MCF 10A (cell line): ENCODE data around the gene HSDL2. TPM values are rescaled to one million over a fixed set of nuclear protein-coding genes. Genes with fewer than 3 reads are reported as not detected.

Experiments used
- BruUV-seq: library from RNA; stranded (reverse); fragments of 400-500 nt; replicated peaks from 2 replicates; lab custom pipeline; 2021; lab: Mats Ljungman, UMichigan
- CTCF ChIA-PET: fragments of 300-600 bp; sonication (Branson Sonifier 250); formaldehyde crosslinking; extraction: SDS; loops from one replicate; lab custom pipeline; 2021; ENCODE audit warnings: antibody characterized with exemption, inconsistent platforms; lab: Yijun Ruan, JAX
- POLR2A ChIA-PET: fragments of 300-600, 350-650 bp; sonication (Branson Sonifier 250); formaldehyde crosslinking; extraction: SDS; loops from one replicate; lab custom pipeline; 2020; ENCODE audit warnings: antibody characterized with exemption, inconsistent platforms; lab: Yijun Ruan, JAX
- DNase-seq: peaks from one replicate; pipeline ENCODE4 v3.0.0-alpha.2; 2018; ENCODE audit not compliant: unreplicated experiment
- H3K27ac Mint-ChIP-seq: one replicate; pipeline ENCODE4 v1.8.0; 2022; ENCODE audit warnings: mild to moderate bottlenecking, low read depth, mixed read lengths; ENCODE audit not compliant: unreplicated experiment
- H3K27me3 Mint-ChIP-seq: one replicate; pipeline ENCODE4 v1.8.0; 2022; ENCODE audit warnings: mixed read lengths; ENCODE audit not compliant: insufficient read depth, unreplicated experiment
- H3K36me3 Mint-ChIP-seq: one replicate; pipeline ENCODE4 v1.8.0; 2022; ENCODE audit warnings: mild to moderate bottlenecking, moderate library complexity, mixed read lengths; ENCODE audit not compliant: insufficient read depth, unreplicated experiment
- H3K4me1 Mint-ChIP-seq: one replicate; pipeline ENCODE4 v1.8.0; 2022; ENCODE audit warnings: mixed read lengths; ENCODE audit not compliant: insufficient read depth, unreplicated experiment
- H3K4me3 Mint-ChIP-seq: one replicate; pipeline ENCODE4 v1.8.0; 2022; ENCODE audit warnings: mild to moderate bottlenecking, moderate library complexity, mixed read lengths; ENCODE audit not compliant: unreplicated experiment
- H3K9me3 Mint-ChIP-seq: one replicate; pipeline ENCODE4 v1.8.0; 2022; ENCODE audit warnings: mixed read lengths; ENCODE audit not compliant: unreplicated experiment
- intact Hi-C: fragments of 100-400 bp; cut with micrococcal nuclease; formaldehyde crosslinking; loops from 2 replicates; pipeline ENCODE4 v1.14.1; 2022
- total RNA-seq: library from RNA; stranded (reverse); gene quantifications from 2 replicates; pipeline ENCODE4 v1.2.3, GENCODE V29; 2022
- TF ChIP-seq, protein P1 (sequence below): fragments of 200-600 bp; IDR thresholded peaks from one replicate; pipeline ENCODE4 v1.8.0; 2022; ENCODE audit warnings: antibody characterized with exemption, mild to moderate bottlenecking; ENCODE audit not compliant: unreplicated experiment

Gene HSDL2
- total RNA-seq, 1 experiment from 2014 or later: 26.7 TPM

DNA sequence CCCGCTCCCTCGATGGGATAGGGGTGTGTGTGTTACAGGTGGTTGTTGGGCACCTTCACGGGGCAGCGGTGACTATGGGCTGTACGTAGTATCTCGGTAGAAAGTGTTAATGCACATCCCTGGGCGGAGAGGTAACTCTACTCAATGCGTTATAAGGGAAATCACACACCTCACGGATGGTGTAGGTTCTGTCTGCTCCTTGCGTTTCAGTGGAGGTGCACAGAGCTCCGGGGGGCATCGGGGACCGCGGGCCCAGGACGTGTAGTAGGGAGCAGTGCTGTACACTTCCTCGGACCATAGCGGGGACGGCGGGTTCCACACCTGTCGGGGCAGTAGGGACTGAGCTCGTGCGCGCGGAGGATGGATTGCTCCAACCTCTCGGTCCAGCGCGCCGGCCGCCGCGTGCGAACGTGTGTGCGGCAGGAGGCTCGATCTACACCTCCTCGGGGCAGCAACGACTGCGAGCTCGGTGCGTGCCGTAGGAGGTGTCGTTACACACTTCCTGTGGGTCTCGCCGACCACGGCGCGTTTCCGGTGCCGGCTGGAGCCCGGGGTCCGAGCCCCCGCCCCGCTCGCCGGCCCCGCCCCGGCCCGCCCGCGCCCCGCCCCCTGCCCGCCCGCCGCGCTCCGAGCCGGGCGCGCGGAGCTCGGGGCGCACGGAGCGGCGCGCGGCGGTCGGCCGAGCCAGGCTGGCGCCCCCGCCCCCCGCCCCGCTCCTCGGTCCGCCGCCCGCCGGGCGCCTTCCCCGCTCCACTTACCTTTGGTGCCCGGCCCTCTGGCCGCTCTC lies 106.5 kb downstream of the HSDL2 start, which contains the start of gene KIAA1958:
TSS of gene KIAA1958 (plus strand) at position 607 of the 787 bp plus-strand sequence. CDS start 87,254 bp downstream, outside the sequence.
- H3K9me3 Mint-ChIP-seq: no peaks in the 10 kb centered on the region
- peaks cover 6% of the 10 kb centered on the region for H3K4me1 Mint-ChIP-seq
- peak within 1 kb of the TSS; percentile 77 for H3K27ac Mint-ChIP-seq
- no peaks in the 10 kb centered on the region for H3K27me3 Mint-ChIP-seq
- intact Hi-C loops: loop anchor here (5.0 kb wide), 1 partner anchor 226 kb away; no protein-coding TSS in a partner anchor
- no peaks in the 10 kb centered on the region for H3K36me3 Mint-ChIP-seq
- peak within 1 kb of the TSS; percentile 96 for H3K4me3 Mint-ChIP-seq
- no TSS peak for BruUV-seq
- peak; percentile 83 for DNase-seq
- TF ChIP-seq, protein P1, sequence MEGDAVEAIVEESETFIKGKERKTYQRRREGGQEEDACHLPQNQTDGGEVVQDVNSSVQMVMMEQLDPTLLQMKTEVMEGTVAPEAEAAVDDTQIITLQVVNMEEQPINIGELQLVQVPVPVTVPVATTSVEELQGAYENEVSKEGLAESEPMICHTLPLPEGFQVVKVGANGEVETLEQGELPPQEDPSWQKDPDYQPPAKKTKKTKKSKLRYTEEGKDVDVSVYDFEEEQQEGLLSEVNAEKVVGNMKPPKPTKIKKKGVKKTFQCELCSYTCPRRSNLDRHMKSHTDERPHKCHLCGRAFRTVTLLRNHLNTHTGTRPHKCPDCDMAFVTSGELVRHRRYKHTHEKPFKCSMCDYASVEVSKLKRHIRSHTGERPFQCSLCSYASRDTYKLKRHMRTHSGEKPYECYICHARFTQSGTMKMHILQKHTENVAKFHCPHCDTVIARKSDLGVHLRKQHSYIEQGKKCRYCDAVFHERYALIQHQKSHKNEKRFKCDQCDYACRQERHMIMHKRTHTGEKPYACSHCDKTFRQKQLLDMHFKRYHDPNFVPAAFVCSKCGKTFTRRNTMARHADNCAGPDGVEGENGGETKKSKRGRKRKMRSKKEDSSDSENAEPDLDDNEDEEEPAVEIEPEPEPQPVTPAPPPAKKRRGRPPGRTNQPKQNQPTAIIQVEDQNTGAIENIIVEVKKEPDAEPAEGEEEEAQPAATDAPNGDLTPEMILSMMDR: no peak
- ChIA-PET POLR2A (interaction anchor here (0.6 to 4.8 kb wide), 14 partner anchors 10 to 374 kb away, joined by 3 to 44 read pairs (median 4); partner anchors contain the start of genes HSDL2, INIP, PTBP3 and SNX30), CTCF (interaction anchor here (0.6 to 2.1 kb wide), 8 partner anchors 44 to 389 kb away, joined by 3 to 6 read pairs (median 3); partner anchors contain the start of gene INIP)

DNA sequence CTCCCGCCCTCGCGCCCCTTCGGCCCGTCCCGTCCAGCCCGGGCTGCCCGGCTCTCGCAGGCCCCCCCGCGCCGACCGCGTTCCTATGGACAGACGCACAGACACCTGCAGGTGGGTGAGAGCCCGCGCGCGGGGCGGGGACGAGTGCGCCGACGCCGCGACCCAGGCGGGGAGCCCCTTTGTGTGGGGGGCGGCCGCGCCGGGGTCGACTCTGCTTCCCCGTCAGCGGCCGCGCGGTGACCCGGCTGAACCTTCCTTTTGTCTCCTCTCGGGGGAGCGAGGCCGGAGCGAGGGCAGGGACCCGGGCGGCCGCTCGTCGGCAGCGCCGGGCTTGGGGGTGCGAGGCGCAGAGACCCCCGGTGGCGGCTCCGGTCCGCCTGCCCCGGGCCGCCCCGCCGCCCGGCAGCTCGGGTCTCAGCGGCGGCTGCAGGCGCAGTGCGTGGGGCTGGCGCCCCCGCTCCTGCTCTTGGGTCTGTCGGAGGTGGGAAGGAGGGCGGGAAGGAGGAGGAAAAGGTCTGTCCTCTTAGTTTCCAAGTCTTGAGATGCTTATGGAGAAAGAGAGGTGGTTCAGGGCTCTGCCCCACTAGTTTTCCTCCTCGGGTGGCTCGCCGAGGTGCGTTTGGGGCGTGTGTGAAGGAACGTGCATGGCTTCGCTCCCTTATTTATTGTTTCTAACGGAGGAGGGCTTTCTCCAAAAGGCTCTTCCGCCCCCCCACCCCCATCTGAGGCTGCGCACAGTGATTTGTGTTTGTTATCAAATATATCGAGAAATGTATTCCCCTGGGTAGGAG lies 107.3 kb downstream of the HSDL2 start:
- no TSS peak for BruUV-seq
- Mint-ChIP-seq H3K36me3 (no peaks in the 10 kb centered on the region), H3K27me3 (no peaks in the 10 kb centered on the region), H3K27ac (peak overlapping the region; percentile 77), H3K4me1 (peaks cover 6% of the 10 kb centered on the region), H3K9me3 (no peaks in the 10 kb centered on the region), H3K4me3 (peak overlapping the region; percentile 96)
- TF ChIP-seq, protein P1: no peak
- POLR2A ChIA-PET: interaction anchor here (0.7 to 4.8 kb wide), 10 partner anchors 11 to 375 kb away, joined by 3 to 44 read pairs (median 9); partner anchors contain the start of genes HSDL2, INIP and SNX30
- CTCF ChIA-PET: interaction anchor here (0.7 to 2.1 kb wide), 6 partner anchors 100 to 335 kb away, joined by 3 to 6 read pairs (median 3); partner anchors contain the start of gene INIP
- intact Hi-C loops: loop anchor here (5.0 kb wide), 1 partner anchor 225 kb away; no protein-coding TSS in a partner anchor
- DNase-seq: peak; percentile 46

DNA sequence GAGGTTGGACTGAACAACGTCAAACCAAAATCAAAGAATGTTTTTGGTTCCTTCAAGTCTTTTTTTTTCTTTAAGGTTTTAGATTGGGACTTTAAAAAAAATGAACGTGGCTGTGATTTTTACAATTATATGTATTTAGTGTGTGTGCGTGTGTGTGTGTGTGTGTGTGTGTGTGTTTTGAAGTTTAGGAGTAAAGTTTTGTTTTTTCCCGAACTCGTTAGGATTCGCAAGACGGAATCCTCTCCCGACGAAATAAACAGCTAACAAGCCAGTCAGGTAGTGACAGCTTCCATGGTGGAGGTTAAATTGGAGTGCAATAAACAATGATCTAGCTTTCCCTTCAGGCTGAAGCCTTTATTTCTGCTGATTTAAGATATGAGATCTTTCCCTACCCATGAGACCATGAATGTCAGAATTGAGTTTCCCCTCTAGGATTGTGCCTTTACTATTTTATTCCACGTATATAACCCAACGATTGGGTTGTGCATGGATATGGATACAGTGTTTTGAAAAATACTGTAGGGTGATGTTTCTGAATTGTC lies 108.0 kb downstream of the HSDL2 start:
- POLR2A ChIA-PET: interaction anchor here (0.7 to 4.8 kb wide), 4 partner anchors 16 to 289 kb away, joined by 3 to 44 read pairs (median 12); partner anchors contain the start of gene HSDL2
- Mint-ChIP-seq H3K9me3 (no peaks in the 10 kb centered on the region), H3K36me3 (no peaks in the 10 kb centered on the region), H3K27me3 (no peaks in the 10 kb centered on the region), H3K4me3 (peak overlapping the region; percentile 96), H3K27ac (peak overlapping the region; percentile 77), H3K4me1 (peaks cover 6% of the 10 kb centered on the region)
- TF ChIP-seq, protein P1: no peak
- TSS peak; percentile 46 for BruUV-seq
- CTCF ChIA-PET: interaction anchor here (0.7 to 2.1 kb wide), 4 partner anchors 101 to 230 kb away, joined by 3 to 6 read pairs (median 3); partner anchors contain the start of gene INIP
- intact Hi-C loops: loop anchor here (2.0 to 5.0 kb wide), 2 partner anchors 177 to 224 kb away; no protein-coding TSS in a partner anchor
- DNase-seq: peak; percentile 24
